Left forelimb (tissue), 1 donor: ENCODE data around the gene SUSD5.
"Not testable (repeated sequence)": the region's sequence is repeated elsewhere in the genome, so short reads cannot be mapped to it uniquely, and the experiment has no call there.

Experiments
- DNase-seq: peaks from one replicate; pipeline ENCODE4 v3.0.0-alpha.2; 2018; ENCODE audit warnings: low spot score

Gene SUSD5

DNA sequence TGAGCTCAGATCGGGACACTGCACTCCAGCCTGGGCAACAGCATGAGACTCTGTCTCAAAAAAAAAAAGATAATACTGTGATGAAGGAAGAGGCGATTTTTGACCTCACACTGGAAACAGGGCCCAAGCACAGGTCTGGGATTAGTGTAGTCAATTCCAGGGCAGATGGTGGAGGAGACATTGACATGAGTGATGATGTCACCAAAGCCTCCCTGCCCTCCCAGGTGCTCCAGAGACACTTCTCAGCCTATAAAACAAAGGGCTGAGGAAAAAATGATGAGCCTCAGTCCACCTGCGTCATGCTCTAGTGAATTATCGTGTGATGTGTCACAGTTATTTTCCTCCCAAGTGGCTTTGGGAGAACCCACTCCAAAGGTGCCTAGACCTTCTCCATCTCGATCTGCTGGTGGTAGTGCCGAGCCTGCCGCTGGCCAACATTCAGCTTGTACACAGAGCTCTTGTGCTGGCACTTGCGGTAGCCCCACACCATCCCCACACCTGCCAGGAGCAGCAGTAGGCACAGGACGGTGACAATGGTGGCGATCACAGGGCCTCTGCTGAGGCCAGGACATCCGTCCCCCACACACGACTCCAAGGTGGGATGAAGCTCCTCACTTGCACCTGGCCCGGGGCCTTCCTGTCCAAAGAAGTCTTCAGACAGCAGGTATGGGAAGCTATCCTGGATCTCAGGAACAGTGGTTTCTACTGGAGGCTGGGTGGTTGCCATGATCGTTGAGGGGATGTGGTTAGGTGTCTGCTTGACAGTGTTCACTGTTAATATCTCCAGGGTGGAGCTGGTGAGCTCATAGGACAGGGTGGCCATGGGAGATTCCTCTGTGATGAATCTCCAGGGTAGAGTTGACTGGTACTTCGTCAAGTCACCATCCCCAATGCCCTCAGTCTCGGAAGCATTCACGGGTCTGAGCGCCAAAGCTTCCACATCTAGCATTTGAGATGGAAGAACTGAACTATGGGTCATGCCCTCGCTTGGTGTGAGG, 65.9 kb downstream of the SUSD5 start:
- no peak for DNase-seq

- DNase-seq, result no peak
Observed at GRCh38 chr3:33149342-33149741, 69.3 kb downstream of the SUSD5 start.

DNA sequence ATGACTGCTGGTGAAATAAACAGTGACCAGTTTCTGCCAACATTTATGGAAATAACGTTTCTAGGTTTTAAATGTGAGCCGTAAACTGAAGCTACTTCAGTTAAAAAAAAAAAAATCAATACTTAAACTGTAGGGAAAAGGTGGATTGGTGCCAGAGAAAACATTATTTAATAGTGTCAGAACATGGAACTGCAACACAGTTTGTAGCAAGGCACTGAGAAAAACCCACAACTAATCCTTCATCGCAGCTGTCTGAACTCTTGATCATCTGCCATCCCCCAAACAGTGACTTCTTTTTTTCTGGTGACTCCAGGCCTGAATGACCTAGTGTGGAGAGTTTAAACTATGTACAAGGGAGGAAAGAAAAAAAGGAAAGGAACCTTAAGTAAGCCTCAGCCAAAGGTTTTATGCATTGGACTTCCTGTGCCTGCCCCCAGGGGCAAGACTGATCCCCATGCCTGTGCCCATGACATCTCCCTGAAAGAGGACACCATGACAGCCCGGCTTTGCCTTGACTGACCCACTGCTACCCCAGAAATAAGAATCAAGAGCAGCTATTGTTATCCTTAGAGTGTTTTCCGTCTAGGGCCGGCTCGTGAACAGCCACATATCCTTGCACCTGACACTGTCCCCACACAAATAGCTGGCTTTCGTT, 71.7 kb downstream of the SUSD5 start:
- no peak for DNase-seq

DNA sequence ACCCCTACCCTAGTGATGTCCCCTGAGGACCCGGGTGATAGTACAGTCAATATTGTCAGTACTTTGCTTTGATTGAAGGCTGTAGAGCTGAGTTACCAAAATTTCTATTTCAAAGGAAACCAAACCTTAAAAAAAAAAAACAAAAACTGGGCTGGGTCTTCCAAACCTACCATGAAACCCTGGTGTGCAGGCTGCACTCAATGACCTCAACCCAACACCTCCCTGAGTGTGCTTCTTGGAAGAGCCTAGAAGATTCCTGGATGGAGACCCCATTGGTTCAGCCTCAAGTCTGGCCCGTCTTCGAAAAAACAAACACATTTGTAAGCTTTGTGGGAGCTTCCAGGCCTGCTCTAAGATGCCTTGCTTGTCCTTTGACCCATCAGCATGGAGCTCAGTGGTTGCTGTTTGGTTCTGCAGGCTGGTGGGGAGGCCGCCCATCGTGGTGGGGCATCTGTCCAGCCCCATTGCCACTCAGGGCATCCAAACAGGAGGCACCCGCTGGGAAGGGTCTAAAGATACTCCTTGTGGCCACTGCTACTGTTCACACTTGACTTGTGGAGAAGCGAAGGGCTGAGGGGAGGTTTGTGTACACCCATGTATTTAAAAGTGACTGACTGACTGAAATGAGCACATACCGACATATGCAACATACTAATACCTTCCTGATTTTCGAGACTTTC, 72.6 kb downstream of the SUSD5 start:
- no peak for DNase-seq

DNA sequence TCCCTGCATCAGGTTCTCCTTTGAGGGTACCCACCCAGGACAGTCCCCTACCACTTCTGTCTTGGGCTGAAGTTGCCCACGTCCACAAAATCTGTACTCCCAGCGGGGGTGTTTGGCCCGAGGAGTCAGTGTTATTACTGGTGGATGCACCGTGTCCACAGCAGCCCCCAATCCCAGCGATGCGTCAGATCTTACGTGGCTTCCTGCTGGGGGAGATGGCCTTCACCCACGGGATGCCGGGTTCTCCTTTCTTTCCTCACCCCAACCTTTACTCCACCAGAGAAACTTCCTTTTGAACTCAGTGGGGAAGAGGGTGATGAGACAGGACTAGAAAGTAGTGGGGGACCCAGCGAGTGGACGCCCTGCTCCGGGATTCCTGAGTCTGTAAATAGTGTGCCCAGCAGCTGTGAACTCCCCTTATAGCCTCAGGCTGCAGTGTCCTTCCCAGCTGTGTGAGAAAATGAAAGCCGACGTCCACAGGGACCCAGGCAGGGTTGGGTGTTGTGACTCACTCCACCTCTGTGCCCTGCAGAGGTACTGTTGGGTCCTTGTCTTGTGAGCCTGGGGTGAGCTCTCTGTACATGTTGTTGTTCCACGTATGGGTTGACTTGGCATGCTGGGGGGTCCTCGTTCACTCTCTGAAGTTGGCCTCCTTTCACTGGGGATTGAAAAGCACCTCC, 73.2 kb downstream of the SUSD5 start:
- no peak for DNase-seq

- no peak for DNase-seq
Observed at GRCh38 chr3:33144433-33144832, 74.2 kb downstream of the SUSD5 start.

DNA sequence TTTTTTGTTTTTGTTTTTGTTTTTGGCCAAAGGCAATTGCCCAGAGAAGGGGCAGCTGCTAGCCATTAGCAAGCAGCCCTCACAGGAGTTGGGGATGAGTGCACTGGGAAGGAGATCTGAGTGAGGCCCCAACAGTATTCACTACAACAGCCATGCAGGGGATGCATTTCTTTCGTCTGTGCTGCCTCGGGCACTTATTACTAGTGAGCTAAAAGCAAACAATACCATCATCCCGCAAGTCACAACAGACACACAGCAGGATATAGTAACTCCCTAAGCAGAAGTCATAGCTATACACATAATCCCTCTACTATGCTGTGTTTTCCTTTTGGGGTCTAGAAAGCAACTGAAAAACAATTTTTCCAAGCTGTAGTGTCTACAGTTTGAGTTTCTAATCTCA, 77.6 kb downstream of the SUSD5 start:
- DNase-seq, result no peak

GRCh38 chr3:33139996-33140395, 78.6 kb downstream of the SUSD5 start:
- DNase-seq, result no peak

DNA sequence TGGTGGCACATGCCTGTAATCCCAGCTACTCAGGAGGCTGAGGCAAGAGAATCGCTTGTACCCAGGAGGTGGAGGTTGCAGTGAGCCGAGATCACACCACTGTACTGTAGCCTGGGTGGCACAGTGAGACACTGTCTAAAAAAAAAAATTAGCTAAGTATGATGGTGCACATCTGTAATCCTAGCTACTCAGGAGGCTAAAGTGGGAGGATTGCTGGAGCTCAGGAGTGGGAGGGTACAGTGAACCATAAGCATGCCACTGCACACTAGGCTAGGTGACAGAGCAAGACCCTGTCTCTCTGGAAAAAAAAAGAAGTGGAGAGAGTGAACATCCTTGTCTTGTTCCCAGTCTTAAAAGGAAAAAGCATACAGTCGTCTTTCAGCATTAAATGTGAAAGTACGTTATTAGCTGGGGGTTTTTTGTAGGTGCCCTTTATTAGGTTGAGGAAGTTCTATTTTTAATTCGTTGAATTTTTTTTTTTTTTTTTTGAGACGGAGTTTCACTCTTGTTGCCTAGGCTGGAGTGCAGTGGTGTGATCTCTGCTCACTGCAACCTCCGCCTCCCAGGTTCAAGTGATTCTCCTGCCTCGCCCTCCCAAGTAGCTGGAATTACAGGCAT, 79.5 kb downstream of the SUSD5 start:
- not testable (repeated sequence) for DNase-seq

GRCh38 chr3:33137691-33138090, 80.9 kb downstream of the SUSD5 start:
- DNase-seq, result no peak

DNA sequence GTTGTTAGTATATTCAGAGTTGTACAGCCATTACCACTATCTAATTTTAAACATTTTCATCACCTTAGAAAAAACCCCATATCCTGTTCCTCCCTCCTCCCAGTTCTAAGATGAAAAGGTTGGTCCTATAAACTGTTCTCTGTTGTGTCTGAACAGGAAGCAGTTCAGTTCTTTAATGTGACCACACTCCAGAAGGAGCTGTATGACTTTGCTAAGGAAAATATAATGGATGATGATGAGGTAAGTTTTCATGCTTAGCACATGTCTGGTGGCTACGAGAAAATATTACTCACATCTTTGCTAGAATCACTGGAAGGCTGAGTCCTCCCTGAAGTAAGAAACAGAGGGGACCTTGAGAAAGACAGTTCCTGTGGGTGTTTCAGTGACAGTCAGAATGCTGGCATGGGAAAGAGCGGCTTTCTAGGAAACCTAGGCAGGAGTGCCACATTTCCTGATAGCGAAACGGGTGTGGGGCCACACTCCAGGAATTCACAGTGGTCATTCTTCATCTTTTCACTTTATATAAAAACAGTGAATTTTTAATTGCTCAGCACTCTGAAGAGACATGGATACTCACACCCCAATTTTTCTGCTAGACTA, 84.5 kb downstream of the SUSD5 start:
- DNase-seq, result no peak

GRCh38 chr3:33132019-33132360, 86.6 kb downstream of the SUSD5 start:
- no peak for DNase-seq

DNA sequence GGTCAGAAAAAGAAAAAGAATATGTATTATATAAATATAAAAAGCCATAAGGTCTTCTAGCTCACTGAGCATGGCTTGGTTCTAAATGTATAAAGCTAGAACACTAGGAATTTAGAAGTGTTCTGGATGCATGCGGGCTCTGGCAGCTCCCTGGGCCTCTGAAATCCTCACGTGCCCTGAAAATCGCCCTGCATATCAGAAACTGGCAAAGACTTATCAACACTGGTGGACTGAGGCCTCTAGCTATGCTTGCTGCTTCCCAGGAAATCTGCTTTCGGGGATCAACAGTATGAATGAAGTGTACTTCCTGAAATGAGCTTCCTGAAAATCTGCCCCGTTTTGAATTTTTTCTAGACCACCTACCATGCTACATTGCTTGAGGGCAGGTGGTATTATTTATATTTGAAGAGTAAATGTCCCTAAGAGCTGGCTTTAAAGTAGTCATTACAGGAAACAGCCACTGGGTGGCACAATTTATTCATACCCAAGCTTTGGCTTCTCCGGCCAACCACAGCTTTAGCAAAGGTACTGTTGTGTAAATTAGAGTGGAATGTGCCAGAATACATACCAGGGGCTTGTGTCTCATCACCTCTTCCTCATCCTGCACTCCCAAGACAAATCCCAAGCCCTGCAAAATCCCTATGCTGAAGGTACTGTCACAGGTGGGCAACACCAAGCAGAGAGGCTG, 87.1 kb downstream of the SUSD5 start:
- DNase-seq, result no peak

- DNase-seq, result no peak
Observed at GRCh38 chr3:33130144-33130543, 88.5 kb downstream of the SUSD5 start.

- no peak for DNase-seq
Observed at GRCh38 chr3:33128706-33129105, 89.9 kb downstream of the SUSD5 start.

DNA sequence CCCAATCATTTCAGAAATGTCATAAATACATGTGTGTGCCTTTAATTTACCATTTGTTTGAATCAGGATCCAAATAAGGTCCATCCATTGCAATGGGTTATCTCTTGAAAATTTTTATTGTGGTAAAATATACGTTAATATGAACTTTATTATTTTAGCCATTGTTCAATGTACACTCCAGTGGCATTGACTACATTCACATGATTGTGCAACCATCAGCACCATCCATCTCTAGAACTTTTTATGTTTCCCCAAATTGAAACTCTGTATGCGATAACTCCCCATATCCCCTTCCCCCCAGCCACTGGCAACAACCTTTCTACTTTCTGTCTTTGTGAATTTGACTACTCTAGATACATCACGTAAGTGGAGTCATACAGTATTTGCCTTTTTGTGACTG, 92.8 kb downstream of the SUSD5 start:
- no peak for DNase-seq

DNA sequence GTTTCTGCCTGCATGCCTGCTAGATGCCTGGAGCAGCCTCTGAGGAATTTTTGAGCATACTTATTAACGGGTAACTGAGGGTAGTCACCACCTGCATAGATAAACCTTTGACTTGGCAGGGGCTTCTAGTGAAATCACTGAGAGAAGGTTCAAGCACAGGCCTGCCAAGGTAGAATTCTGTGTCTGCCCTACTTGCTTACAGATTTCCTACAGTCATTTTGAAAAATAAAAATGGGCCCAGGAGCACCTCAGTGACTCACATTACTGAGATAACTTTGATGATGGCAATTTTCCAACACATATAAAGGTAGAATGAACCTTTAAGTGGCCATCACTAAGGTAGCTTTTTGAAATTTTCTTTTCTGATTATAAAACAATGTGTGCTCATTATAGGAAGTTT, 94.0 kb downstream of the SUSD5 start:
- DNase-seq, result no peak

DNA sequence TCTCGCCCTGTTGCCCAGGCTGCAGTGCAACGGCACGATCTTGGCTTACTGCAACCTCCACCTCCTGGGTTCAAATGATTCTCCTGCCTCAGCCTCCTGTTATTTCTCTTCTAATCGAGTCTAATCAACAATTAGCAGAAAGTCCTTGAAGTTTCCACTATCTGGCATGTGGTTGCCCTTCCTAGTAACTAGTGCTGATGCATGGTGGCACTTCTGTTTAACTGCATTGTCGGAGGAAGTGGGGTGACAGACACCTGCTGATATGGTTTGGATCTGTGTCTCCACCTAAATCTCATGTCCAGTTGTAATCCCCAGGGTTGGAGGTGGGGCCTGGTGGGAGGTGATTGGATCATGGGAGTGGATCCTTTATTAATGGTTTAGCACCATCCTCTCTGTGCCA, 95.6 kb downstream of the SUSD5 start:
- DNase-seq, result no peak

DNA sequence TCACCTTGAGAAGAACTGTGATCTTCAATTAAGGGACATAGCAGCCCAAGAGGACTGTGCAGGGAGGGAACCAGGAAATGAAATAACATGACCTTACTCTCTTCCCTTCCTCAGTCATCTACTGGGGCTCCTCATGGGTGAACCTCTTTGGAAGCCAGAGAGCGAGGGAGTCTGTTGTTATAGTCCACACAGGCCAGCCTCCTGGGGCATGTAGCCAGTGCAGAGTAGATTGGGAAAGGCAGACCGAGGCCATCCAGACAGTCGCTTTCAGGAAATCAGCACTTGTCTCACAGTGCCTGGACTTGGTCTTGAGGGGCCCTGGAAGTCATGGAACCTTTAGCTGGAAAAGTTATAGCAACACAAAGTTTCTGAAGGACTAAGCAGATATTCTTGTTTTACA, 98.7 kb downstream of the SUSD5 start:
- no peak for DNase-seq

GRCh38 chr3:33117461-33117860, 101.1 kb downstream of the SUSD5 start:
- no peak for DNase-seq
